GM15510 (cell line): ENCODE results near the gene THAP8.

Experiments used
- POLR2A ChIP-seq: IDR thresholded peaks from 3 replicates; pipeline ENCODE4 v1.6.1; 2011; ENCODE audit warnings: borderline replicate concordance; ENCODE audit not compliant: insufficient read length; ENCODE audit errors: extremely low read depth

Gene THAP8

GRCh38 chr19:36046443-36047050 is 7.5 kb downstream of the THAP8 start:
- no peak for TF ChIP-seq POLR2A

DNA sequence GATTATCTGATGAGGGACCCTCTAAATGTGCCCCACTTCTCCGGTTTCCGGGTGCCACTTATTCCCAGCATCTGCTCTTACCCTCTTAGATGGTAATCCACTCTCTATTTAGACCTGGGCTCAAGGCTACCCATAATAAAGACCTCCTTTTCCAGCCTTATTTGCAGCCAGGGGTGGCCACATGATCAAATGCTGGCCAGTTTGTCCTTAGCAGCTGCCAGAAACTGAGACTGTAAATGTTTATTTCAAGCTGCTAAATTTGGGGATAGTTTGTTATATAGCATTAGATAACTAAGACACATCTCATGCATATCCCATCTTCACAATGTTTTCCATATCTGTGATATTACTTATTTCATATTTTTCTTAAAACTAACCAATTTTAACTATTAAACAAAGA is 10.1 kb downstream of the THAP8 start:
- TF ChIP-seq POLR2A, result no peak

DNA sequence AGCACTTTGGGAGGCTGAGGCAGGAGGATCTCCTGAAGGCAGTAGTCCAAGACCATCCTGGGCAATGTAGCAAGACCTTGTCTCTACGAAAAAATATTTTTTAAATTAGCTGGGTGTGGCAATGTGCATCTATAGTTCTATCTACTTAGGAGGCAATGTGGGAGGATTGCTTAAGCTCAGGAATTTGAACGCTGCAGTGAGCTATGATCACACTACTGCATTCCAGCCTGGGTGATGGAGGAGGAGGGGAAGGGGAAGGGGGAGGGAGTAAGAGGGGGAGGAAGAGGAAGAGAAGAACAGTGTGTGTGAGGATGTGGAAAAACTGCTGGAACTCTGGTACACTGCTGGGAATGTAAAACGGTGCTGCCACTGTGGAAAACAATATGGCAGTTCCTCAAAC is 12.3 kb downstream of the THAP8 start:
- TF ChIP-seq POLR2A, result no peak

DNA sequence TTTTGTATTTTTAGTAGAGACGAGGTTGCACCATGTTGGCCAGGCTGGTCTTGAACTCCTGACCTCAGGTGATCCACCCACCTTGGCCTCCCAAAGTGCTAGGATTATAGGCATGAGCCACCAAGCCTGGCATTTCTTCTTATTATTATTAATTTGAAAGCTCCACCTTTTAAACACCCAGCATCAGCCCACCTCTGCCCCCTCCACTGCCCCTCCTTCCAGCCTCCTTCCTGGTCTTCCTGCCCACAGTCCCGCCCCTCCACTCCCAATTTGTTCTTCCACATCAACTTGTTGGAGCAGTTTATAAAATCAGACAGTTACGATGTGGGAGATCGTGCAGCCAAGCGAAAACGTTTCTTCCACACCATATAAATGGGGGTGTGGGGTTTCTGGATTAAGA is 13.6 kb downstream of the THAP8 start:
- TF ChIP-seq POLR2A, result no peak

- TF ChIP-seq POLR2A, result no peak
These were observed 21.6 kb downstream of the THAP8 start, which contains the start of gene CLIP3 for GRCh38 chr19:36032251-36033104. TSS of gene CLIP3 (minus strand) at chr19:36032873. CDS start at chr19:36032357, 516 bp downstream.

GRCh38 chr19:36031308-36031707 is 22.8 kb downstream of the THAP8 start:
- no peak for TF ChIP-seq POLR2A

GRCh38 chr19:36030264-36031148 is 23.6 kb downstream of the THAP8 start:
- no peak for TF ChIP-seq POLR2A

GRCh38 chr19:36028313-36029041 is 25.6 kb downstream of the THAP8 start:
- TF ChIP-seq POLR2A, result no peak

GRCh38 chr19:36027696-36028095 is 26.4 kb downstream of the THAP8 start:
- TF ChIP-seq POLR2A, result no peak

DNA sequence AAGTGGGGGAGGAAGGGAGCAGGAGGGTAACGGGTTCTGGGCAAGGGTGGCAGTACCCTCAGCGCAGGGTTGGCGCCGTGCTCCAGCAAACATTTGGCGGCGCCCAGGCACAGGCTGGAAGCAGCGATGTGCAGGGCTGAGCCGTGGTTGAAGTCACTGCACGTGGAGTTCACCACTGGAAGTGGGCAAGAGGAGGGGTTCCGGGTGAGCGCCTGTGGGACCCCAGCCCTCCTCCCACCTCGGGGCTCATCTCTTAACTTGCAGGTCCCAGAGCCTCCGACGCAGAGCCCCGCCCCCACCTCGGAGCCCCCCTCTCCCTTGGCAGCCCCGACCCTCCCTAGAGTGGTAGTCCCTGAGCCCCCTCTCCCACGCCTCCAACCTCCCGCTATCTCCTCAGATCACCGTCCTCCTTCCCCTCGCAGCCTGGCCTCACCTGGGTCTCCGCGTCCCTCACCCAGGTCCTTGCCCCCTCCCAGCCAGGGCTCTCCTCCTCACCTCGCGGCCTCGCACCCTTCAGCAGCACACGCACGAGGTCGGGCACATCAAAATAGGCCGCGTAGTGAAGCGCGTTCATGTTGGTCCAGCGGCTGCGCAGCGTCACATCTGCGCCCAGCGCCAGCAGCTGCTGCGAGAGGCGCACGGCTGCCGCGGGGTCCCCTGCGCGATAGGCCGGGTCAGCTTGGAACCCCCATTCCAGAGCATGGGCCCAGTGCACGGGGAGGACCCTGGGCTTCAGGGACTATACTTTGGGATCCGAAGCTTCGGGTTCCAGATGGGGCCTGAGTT is 27.8 kb downstream of the THAP8 start:
- no peak for TF ChIP-seq POLR2A

- no peak for TF ChIP-seq POLR2A
These were observed 28.5 kb downstream of the THAP8 start for GRCh38 chr19:36025541-36025940.

GRCh38 chr19:36023432-36023831 is 30.7 kb downstream of the THAP8 start:
- TF ChIP-seq POLR2A, result no peak

DNA sequence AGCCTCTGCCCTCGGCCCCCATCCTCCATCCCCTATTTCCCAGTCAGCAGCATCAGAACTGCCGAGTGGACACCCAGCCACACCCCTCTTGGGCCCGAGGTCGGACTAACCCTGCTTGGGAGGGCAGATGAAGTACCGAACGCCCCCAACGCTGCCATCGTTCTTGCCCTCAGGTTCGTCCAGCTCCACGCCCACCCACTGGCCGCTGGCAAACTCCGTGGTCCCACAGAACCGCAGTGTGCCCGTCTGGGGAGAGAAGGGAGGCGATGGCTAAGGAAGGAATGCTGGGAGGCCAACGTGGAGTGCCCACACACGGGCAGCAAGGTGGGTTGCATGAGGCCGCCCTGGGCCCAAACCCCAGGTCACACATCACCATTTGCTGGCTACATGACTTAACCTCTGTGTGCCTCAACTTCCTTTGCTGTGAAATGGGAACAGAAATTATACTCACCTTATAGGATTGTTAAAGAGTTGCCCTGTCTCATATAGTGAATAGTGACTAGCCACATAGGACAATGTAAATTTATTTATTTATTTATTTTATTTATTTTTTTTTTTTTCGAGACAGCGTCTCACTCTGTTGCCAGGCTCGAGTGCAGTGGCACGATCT is 34.9 kb downstream of the THAP8 start:
- no peak for TF ChIP-seq POLR2A

DNA sequence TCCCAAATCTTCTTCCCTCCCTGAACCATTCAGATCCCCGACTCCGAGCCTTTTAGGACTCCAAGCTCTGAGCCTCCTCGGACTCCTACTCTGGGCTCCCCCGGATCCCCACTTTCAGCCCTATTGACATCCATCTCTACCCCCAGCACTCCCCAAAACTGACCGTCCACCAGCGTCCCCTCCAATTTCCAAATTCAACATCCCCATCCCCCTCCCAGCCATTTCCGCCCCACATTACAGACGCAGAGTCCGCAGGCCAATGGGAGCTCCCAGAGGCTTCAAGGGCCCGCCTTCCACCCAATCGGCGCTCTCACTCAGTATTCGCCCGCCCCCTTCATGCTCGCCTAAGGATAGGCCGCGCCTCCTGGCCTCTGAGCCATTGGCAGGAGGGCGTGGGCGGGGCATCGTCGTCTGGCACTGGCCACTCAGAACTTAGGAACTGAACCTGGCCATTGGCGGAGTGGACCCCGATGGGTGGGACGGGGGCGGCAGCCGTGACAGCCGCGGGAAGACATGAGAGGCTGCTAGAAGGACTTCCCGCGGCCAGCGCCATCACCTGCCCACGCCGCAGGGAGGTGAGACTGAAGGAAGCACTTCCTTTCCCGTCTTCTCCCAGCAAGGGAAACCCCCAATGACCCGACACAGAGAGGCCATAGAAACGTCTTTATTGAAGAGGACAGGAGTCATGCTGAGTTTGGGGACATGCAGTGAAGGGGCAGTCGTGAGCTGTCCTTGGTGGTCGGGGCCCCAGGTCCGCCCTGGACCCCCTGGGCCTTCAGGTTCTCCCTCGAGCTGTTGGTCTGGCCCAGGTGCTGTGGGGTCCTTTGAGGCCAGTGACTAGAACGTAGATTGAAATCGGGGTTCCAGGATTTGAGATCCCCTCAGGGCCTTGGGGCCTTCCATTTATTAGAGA is 39.8 kb downstream of the THAP8 start, which contains the start of gene ALKBH6:
Gene ALKBH6, minus strand, starts transcription at position 202 of the 913 bp plus-strand sequence. CDS start 816 bp downstream, outside the sequence.
- TF ChIP-seq POLR2A, result peak; percentile 50
